Measurements from ENCODE around the gene RPS3.
"Not testable (repeated sequence)": the region's sequence is repeated elsewhere in the genome, so short reads cannot be mapped to it uniquely, and the experiment has no call there.

The RPS3 gene

GRCh38 chr11:75369560-75370255 is 29.6 kb upstream of the RPS3 start:
- TF ChIP-seq POLR2A (IDR thresholded peaks at IDR 0.05; ENCODE audit: low read depth, low read length), result no peak
- DNase-seq (ENCODE audit: insufficient read length, low spot score), result no peak
- no peak for FAIRE-seq

- DNase-seq (ENCODE audit: insufficient read length, low spot score) (no peak), FAIRE-seq (no peak)
- TF ChIP-seq POLR2A (IDR thresholded peaks at IDR 0.05; ENCODE audit: low read depth, low read length), result no peak
Measured at GRCh38 chr11:75371949-75372876, 27.1 kb upstream of the RPS3 start.

GRCh38 chr11:75373201-75373600 is 26.1 kb upstream of the RPS3 start:
- FAIRE-seq (no peak), DNase-seq (ENCODE audit: insufficient read length, low spot score) (no peak)
- TF ChIP-seq POLR2A (IDR thresholded peaks at IDR 0.05; ENCODE audit: low read depth, low read length), result no peak

- no peak for TF ChIP-seq POLR2A (IDR thresholded peaks at IDR 0.05; ENCODE audit: low read depth, low read length)
- DNase-seq (ENCODE audit: insufficient read length, low spot score), result no peak
- FAIRE-seq, result no peak
Measured at GRCh38 chr11:75374646-75375045, 24.7 kb upstream of the RPS3 start.

GRCh38 chr11:75375626-75376025 is 23.7 kb upstream of the RPS3 start:
- TF ChIP-seq POLR2A (IDR thresholded peaks at IDR 0.05; ENCODE audit: low read depth, low read length), result no peak
- FAIRE-seq, result no peak

GRCh38 chr11:75376175-75376574 is 23.1 kb upstream of the RPS3 start:
- FAIRE-seq (no peak), DNase-seq (ENCODE audit: insufficient read length, low spot score) (no peak)
- no peak for TF ChIP-seq POLR2A (IDR thresholded peaks at IDR 0.05; ENCODE audit: low read depth, low read length)

More at GRCh38 chr11:75375626-75376025, 23.7 kb upstream of the RPS3 start:
- DNase-seq (ENCODE audit: insufficient read length, low spot score), result no peak

- not testable (repeated sequence) for FAIRE-seq; DNase-seq (ENCODE audit: insufficient read length, low spot score)
Measured at GRCh38 chr11:75378776-75379175, 20.5 kb upstream of the RPS3 start.

GRCh38 chr11:75380245-75380644 is 19.1 kb upstream of the RPS3 start:
- DNase-seq (ENCODE audit: insufficient read length, low spot score), result no peak
- no peak for FAIRE-seq
- no peak for TF ChIP-seq POLR2A (IDR thresholded peaks at IDR 0.05; ENCODE audit: low read depth, low read length)

- FAIRE-seq, result no peak
- no peak for TF ChIP-seq POLR2A (IDR thresholded peaks at IDR 0.05; ENCODE audit: low read depth, low read length)
- no peak for DNase-seq (ENCODE audit: insufficient read length, low spot score)
Measured at GRCh38 chr11:75380716-75381420, 18.4 kb upstream of the RPS3 start.

- FAIRE-seq (no peak), DNase-seq (ENCODE audit: insufficient read length, low spot score) (peak; percentile 48)
- TF ChIP-seq POLR2A (IDR thresholded peaks at IDR 0.05; ENCODE audit: low read depth, low read length), result no peak
Measured at GRCh38 chr11:75383246-75383645, 16.1 kb upstream of the RPS3 start.

GRCh38 chr11:75384438-75385080 is 14.8 kb upstream of the RPS3 start:
- TF ChIP-seq POLR2A (IDR thresholded peaks at IDR 0.05; ENCODE audit: low read depth, low read length), result no peak
- FAIRE-seq (no peak), DNase-seq (ENCODE audit: insufficient read length, low spot score) (peak; percentile 81)

GRCh38 chr11:75386942-75387630 is 12.2 kb upstream of the RPS3 start:
- TF ChIP-seq POLR2A (IDR thresholded peaks at IDR 0.05; ENCODE audit: low read depth, low read length), result no peak
- DNase-seq (ENCODE audit: insufficient read length, low spot score), result no peak
- FAIRE-seq, result no peak

GRCh38 chr11:75387736-75388294 is 11.5 kb upstream of the RPS3 start:
- TF ChIP-seq POLR2A (IDR thresholded peaks at IDR 0.05; ENCODE audit: low read depth, low read length), result no peak
- DNase-seq (ENCODE audit: insufficient read length, low spot score), result no peak
- FAIRE-seq, result no peak
